HL-60 (cell line): ENCODE measurements around the gene RINL.

Experiments used
- DNase-seq, 2 experiments: peaks; one replicate each; pipeline ENCODE4 v3.0.0-alpha.2; 2010 to 2020; ENCODE audit warnings: low read depth in 1 of 2, low spot score in 1 of 2
- H3K27ac ChIP-seq: fragments of 250-450 bp; sonication (Bioruptor Pico); replicated peaks from 2 replicates; pipeline ENCODE4 v1.5.1; 2020; ENCODE audit warnings: mild to moderate bottlenecking, moderate library complexity
- H3K27me3 ChIP-seq: fragments of 250-450 bp; sonication (Bioruptor Pico); 2 replicates; pipeline ENCODE4 v1.5.1; 2021; ENCODE audit warnings: mild to moderate bottlenecking, moderate library complexity; ENCODE audit not compliant: insufficient read depth, poor library complexity, severe bottlenecking
- H3K4me3 ChIP-seq: replicated peaks from 2 replicates; pipeline ENCODE4 v1.5.1; 2011; ENCODE audit warnings: mild to moderate bottlenecking, control low read depth, low read length; ENCODE audit not compliant: insufficient read depth
- GABPA ChIP-seq: IDR thresholded peaks from 2 replicates; pipeline ENCODE4 v1.6.1; 2012; ENCODE audit warnings: low read depth
- POLR2AphosphoS5 ChIP-seq: IDR thresholded peaks from 2 replicates; pipeline ENCODE4 v1.6.1; 2012; ENCODE audit warnings: low read depth
- SPI1 ChIP-seq: IDR thresholded peaks from 2 replicates; pipeline ENCODE4 v1.6.1; 2012; ENCODE audit warnings: low read depth, mild to moderate bottlenecking, borderline replicate concordance
- TF ChIP-seq, protein P1 (sequence below): IDR thresholded peaks from one replicate; pipeline ENCODE4 v1.5.1; 2011; ENCODE audit warnings: low read length, control low read depth, inconsistent platforms; ENCODE audit not compliant: insufficient read depth
- TF ChIP-seq, protein P2 (sequence below): IDR thresholded peaks from 2 replicates; pipeline ENCODE4 v1.6.1; 2012; ENCODE audit warnings: low read depth; ENCODE audit not compliant: insufficient replicate concordance

RINL gene

DNA sequence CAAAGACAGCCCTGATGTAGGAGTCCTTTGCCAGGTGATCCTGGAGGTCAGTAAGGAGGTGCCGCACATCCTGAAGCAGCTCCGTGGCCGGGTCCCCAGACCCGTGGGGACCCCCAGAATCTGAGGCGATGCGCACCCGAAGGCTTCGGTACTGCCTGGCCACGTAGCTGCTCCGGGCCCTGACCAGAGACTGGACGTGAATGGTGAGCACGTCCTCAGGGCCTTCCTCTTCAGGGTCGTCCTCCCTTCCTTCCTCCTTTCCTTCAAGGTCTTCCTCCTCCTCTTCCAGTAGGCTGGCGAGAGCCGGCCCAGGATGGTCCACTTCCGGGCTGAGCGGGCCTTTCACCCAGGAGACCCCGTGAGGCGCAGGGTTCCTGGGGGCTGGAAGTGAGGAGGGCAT is 7.5 kb downstream of the RINL start:
- H3K4me3 ChIP-seq: no peak overlapping the region

DNA sequence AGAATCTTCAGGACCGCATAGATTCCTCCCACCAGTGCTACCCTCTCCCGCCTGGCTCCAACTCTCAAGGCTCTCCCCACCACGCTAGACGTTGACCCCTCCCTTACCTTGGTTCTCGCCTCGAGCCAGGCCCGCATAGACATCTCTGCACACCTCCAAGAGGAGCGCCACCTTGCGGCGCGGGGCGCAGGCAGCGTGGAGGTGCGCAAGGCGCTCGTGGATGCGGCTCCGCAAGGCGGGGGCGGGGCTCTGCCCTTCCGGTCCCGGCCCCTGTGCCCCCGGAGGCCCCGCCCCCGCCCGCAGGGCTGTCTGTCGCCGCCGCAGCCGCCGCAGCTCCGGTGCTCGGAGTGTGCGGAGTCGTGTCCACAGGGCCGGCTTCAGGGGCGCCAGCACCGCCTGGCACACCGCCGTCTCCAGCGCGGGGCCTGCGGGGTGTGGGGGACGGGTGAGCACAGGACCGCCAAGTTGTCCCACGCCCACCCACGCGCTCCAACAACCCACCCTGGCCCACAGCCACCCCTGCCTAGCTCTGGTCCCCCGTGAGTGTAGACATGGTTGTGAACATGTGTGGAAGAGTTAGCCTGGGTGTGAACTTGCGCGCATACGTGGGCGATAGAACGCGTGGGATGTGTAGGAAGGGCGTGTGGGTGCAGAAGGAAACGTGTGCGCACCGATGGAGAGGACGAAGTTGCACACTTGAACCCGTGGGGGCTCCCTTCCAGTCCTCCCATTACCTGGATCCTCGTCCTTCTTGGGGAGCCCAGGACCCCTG is 8.1 kb downstream of the RINL start:
- Histone ChIP-seq H3K4me3 (peak overlapping the region; percentile 36), H3K27me3 (no peaks in the 10 kb centered on the region), H3K27ac (0 out of 2 replicates have a peak overlapping the region, but pooled peaks have one; percentile 9)
- no peak for TF ChIP-seq POLR2AphosphoS5
- TF ChIP-seq, protein P1, sequence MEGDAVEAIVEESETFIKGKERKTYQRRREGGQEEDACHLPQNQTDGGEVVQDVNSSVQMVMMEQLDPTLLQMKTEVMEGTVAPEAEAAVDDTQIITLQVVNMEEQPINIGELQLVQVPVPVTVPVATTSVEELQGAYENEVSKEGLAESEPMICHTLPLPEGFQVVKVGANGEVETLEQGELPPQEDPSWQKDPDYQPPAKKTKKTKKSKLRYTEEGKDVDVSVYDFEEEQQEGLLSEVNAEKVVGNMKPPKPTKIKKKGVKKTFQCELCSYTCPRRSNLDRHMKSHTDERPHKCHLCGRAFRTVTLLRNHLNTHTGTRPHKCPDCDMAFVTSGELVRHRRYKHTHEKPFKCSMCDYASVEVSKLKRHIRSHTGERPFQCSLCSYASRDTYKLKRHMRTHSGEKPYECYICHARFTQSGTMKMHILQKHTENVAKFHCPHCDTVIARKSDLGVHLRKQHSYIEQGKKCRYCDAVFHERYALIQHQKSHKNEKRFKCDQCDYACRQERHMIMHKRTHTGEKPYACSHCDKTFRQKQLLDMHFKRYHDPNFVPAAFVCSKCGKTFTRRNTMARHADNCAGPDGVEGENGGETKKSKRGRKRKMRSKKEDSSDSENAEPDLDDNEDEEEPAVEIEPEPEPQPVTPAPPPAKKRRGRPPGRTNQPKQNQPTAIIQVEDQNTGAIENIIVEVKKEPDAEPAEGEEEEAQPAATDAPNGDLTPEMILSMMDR: peak; percentile 67
- DNase-seq: peak; percentile 88 to 92

More for the DNA sequence above, 7.5 kb downstream of the RINL start:
- TF ChIP-seq, protein P1: no peak
- TF ChIP-seq GABPA (no peak), POLR2AphosphoS5 (no peak), SPI1 (no peak)
- TF ChIP-seq, protein P2, sequence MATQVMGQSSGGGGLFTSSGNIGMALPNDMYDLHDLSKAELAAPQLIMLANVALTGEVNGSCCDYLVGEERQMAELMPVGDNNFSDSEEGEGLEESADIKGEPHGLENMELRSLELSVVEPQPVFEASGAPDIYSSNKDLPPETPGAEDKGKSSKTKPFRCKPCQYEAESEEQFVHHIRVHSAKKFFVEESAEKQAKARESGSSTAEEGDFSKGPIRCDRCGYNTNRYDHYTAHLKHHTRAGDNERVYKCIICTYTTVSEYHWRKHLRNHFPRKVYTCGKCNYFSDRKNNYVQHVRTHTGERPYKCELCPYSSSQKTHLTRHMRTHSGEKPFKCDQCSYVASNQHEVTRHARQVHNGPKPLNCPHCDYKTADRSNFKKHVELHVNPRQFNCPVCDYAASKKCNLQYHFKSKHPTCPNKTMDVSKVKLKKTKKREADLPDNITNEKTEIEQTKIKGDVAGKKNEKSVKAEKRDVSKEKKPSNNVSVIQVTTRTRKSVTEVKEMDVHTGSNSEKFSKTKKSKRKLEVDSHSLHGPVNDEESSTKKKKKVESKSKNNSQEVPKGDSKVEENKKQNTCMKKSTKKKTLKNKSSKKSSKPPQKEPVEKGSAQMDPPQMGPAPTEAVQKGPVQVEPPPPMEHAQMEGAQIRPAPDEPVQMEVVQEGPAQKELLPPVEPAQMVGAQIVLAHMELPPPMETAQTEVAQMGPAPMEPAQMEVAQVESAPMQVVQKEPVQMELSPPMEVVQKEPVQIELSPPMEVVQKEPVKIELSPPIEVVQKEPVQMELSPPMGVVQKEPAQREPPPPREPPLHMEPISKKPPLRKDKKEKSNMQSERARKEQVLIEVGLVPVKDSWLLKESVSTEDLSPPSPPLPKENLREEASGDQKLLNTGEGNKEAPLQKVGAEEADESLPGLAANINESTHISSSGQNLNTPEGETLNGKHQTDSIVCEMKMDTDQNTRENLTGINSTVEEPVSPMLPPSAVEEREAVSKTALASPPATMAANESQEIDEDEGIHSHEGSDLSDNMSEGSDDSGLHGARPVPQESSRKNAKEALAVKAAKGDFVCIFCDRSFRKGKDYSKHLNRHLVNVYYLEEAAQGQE: no peak
- Histone ChIP-seq H3K27me3 (no peaks in the 10 kb centered on the region), H3K27ac (no peak overlapping the region)
- no peak for DNase-seq

DNA sequence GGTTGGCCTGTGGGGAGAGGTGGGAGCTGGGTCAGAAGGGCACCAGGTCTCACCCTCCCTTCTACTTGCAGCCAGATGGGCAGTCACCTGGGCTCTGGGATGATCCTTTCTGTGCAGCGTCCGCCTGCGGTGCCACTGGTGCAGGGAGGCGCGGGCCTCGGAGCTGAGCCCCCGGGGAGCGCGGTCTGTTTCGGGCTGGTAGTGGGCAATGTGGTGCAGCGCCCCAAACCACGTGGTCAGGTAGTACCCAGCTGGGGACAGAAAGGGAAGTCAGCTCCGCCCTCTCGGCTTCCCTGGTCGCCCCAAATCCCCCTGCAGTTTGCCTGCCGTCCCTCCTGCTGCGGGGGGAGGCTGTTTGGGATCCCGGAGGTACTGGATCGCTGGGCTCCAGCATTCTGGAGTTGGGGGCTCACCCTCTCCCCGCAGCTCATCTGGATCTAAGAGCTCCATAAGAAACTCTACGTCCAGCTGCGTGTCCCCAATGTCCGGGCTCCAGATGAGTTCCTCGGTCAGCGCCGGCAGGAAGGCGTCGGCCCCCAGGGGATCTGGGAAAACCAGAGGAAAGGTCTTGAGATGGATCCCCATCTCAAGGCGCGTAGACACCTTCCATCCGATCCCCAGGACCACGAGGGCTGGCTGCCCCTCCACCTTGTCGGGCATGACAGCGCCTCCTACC is 8.8 kb downstream of the RINL start:
- DNase-seq: peak; percentile 59 to 65
- TF ChIP-seq SPI1: peak; percentile 45; the same call in 1 of the 2 replicates
- TF ChIP-seq, protein P2: no peak
- 0 out of 2 replicates have a peak overlapping the region, but pooled peaks have one; percentile 9 for H3K27ac ChIP-seq
- H3K27me3 ChIP-seq: no peaks in the 10 kb centered on the region
- H3K4me3 ChIP-seq: peak overlapping the region; percentile 36

DNA sequence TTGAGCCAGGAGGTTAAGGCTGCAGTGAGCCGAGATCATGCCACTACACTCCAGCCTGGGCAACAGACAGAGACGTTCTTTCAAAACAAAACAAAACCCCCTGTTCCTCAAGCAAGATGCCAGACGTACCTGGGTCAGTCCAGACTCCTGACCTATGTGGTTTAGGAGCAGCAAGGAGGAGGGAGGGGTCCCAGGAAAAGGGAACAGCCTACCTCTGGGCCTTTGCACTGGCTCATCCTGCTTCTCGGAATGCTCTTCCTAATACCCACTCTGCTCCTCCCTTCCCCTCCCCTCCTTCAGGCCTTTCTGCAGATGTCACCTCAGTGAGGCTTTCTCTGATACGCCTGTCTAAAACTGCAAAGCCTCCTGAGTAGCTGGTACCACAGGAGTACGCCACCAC is 9.5 kb downstream of the RINL start:
- Histone ChIP-seq H3K27me3 (no peaks in the 10 kb centered on the region), H3K27ac (no peak overlapping the region), H3K4me3 (no peak overlapping the region)
- TF ChIP-seq, protein P1: no peak
- no peak for TF ChIP-seq SPI1
- TF ChIP-seq POLR2AphosphoS5: no peak
- no peak for TF ChIP-seq GABPA
- DNase-seq: no peak
